B cell (primary cell): ENCODE data around the gene TNF. TPM values are rescaled to one million over a fixed set of nuclear protein-coding genes. Genes with fewer than 3 reads are reported as not detected.

Experiments
- ATAC-seq: fragments of 200-7000 bp; cut with Tn5 transposase; one replicate; pipeline ENCODE4 v1.10.0; 2021; ENCODE audit warnings: low read depth, mild to moderate bottlenecking, moderate number of reproducible peaks, moderate library complexity
- CTCF ChIA-PET: fragments of 350-600 bp; sonication (Branson Sonifier 250); formaldehyde crosslinking; loops from one replicate; lab custom pipeline; 2021; ENCODE audit warnings: antibody characterized with exemption, inconsistent platforms; lab: Charles Lee
- POLR2A ChIA-PET: fragments of 350-600 bp; sonication (Branson Sonifier 250); formaldehyde crosslinking; loops from one replicate; lab custom pipeline; 2021; ENCODE audit warnings: antibody characterized with exemption; lab: Charles Lee
- DNase-seq: peaks from one replicate; pipeline ENCODE4 v3.0.0; 2013
- H2AFZ ChIP-seq: 2 replicates; pipeline ENCODE4 v1.6.1; 2012; ENCODE audit warnings: mild to moderate bottlenecking, low read depth, low read length; ENCODE audit not compliant: insufficient read depth, poor library complexity, severe bottlenecking
- H3K27ac ChIP-seq, 2 donors: 1 replicate in 1 of 2; 2 replicates in 1 of 2; pipeline ENCODE4 v1.5.1; 2012 to 2013; ENCODE audit warnings: low read length in 2 of 2, mild to moderate bottlenecking in 2 of 2, moderate library complexity in 1 of 2
- H3K27me3 ChIP-seq, 4 experiments: fragments of 200-600 bp in 1 of 4; sonication (generic) in 1 of 4; replicated peaks in 1 of 4; 1 replicate in 2 of 4; 2 replicates in 2 of 4; pipeline versions ENCODE4 v1.6.1 to v1.7.0; 2013 to 2016; ENCODE audit warnings: low read length in 3 of 4, mild to moderate bottlenecking in 2 of 4, mixed read lengths in 1 of 4, moderate library complexity in 1 of 4; ENCODE audit not compliant: insufficient read depth in 4 of 4, control insufficient read depth in 3 of 4; ENCODE audit errors: control extremely low read depth in 1 of 4
- H3K36me3 ChIP-seq, 2 experiments: replicated peaks in 1 of 2; 1 replicate in 1 of 2; 2 replicates in 1 of 2; pipeline versions ENCODE4 v1.6.1 to v1.7.1; 2013; ENCODE audit warnings: low read length in 1 of 2; ENCODE audit not compliant: insufficient read depth in 2 of 2, control insufficient read depth in 1 of 2; ENCODE audit errors: control extremely low read depth in 1 of 2, extremely low read depth in 1 of 2
- H3K4me1 ChIP-seq, 2 donors: fragments of 200-600 bp in 1 of 2; sonication (generic) in 1 of 2; 1 replicate in 1 of 2; 2 replicates in 1 of 2; pipeline versions ENCODE4 v1.5.1 to v1.6.1; 2013 to 2017; ENCODE audit warnings: low read length in 2 of 2; ENCODE audit not compliant: control insufficient read depth in 2 of 2, insufficient read depth in 2 of 2
- H3K4me2 ChIP-seq: replicated peaks from 2 replicates; pipeline ENCODE3; 2012; ENCODE audit warnings: mild to moderate bottlenecking, low read depth, low read length; ENCODE audit not compliant: poor library complexity, severe bottlenecking
- H3K4me3 ChIP-seq, 5 experiments: fragments of 200-600 bp in 1 of 5; sonication (generic) in 1 of 5; 1 replicate in 3 of 5; 2 replicates in 2 of 5; pipeline versions ENCODE4 v1.5.1 to v1.7.0; 2011 to 2016; ENCODE audit warnings: low read length in 4 of 5, mild to moderate bottlenecking in 4 of 5, low read depth in 2 of 5, control low read depth in 1 of 5, moderate library complexity in 1 of 5; ENCODE audit not compliant: insufficient read depth in 1 of 5; ENCODE audit errors: control extremely low read depth in 1 of 5, extremely low read depth in 1 of 5
- H3K79me2 ChIP-seq: fragments of 200-600 bp; sonication (generic); one replicate; pipeline ENCODE4 v1.6.0; 2016; ENCODE audit warnings: low read length; ENCODE audit not compliant: control insufficient read depth, insufficient read depth
- H3K9ac ChIP-seq: fragments of 200-600 bp; sonication (generic); 2 replicates; pipeline ENCODE4 v1.6.1; 2017; ENCODE audit warnings: mild to moderate bottlenecking, low read length, moderate library complexity
- H3K9me3 ChIP-seq, 3 donors: one replicate each; pipeline versions ENCODE4 v1.6.1 to v1.7.1; 2013; ENCODE audit warnings: low read length in 2 of 3; ENCODE audit not compliant: control insufficient read depth in 2 of 3, insufficient read depth in 1 of 3; ENCODE audit errors: control extremely low read depth in 1 of 3
- H4K20me1 ChIP-seq: 2 replicates; pipeline ENCODE4 v1.6.0; 2012; ENCODE audit warnings: mild to moderate bottlenecking, low read length; ENCODE audit not compliant: insufficient read depth, control insufficient read depth, poor library complexity, severe bottlenecking
- H3K27ac Mint-ChIP-seq: one replicate; pipeline ENCODE4 v1.8.0; 2021; ENCODE audit warnings: mixed read lengths
- H3K27me3 Mint-ChIP-seq: one replicate; pipeline ENCODE4 v1.8.0; 2021; ENCODE audit warnings: mixed read lengths
- H3K4me1 Mint-ChIP-seq: one replicate; pipeline ENCODE4 v1.8.0; 2021; ENCODE audit warnings: mixed read lengths
- H3K4me3 Mint-ChIP-seq: one replicate; pipeline ENCODE4 v1.8.0; 2021; ENCODE audit warnings: mixed read lengths
- H3K9me3 Mint-ChIP-seq: one replicate; pipeline ENCODE4 v1.8.0; 2022; ENCODE audit warnings: mixed read lengths; ENCODE audit not compliant: insufficient read depth
- CTCF ChIP-seq: fragments of 200-600 bp; IDR thresholded peaks from one replicate; pipeline ENCODE4 v1.8.0; 2022; ENCODE audit warnings: antibody characterized with exemption, mild to moderate bottlenecking
- EZH2 ChIP-seq: IDR thresholded peaks from 2 replicates; pipeline ENCODE4 v1.6.1; 2012; ENCODE audit warnings: borderline replicate concordance, low read depth, mild to moderate bottlenecking, moderate library complexity, low read length; ENCODE audit not compliant: insufficient read depth, poor library complexity, severe bottlenecking
- WGBS: methylation state at CpG from one replicate; pipeline ENCODE4 v1.1.5; 2013; ENCODE audit warnings: missing lambda C conversion rate; ENCODE audit not compliant: insufficient coverage; 5-methylcytosine and 5-hydroxymethylcytosine counted together
- intact Hi-C: fragments of 100-400 bp; cut with micrococcal nuclease; formaldehyde crosslinking; loops from one replicate; pipeline ENCODE4 v1.10.0; 2022
- polyA plus RNA-seq: library from polyadenylated mRNA; depleted of rRNA; stranded (reverse); fragments of >200 nt; gene quantifications from 2 replicates; pipeline ENCODE4 v1.2.3, GENCODE V29; 2012
- total RNA-seq, 2 donors: library from RNA; stranded (reverse); fragments of 120-200 nt in 1 of 2; gene quantifications; 1 replicate in 1 of 2; 2 replicates in 1 of 2; pipeline versions ENCODE4 v1.2.3 to v1.2.4, GENCODE V29; 2013 to 2022

TNF gene
- total and polyA plus RNA-seq, 2 donors (not counting 1 experiment from before 2014, with no cell fraction given): 21.9 to 22.2 TPM

- Mint-ChIP-seq H3K4me1 (peaks cover 8% of the 10 kb centered on the region), H3K9me3 (no peaks in the 10 kb centered on the region), H3K27me3 (no peaks in the 10 kb centered on the region), H3K4me3 (no peak overlapping the region), H3K27ac (no peak overlapping the region)
- H3K9ac ChIP-seq: no peak overlapping the region
- intact Hi-C loops: no loop called here
- no peaks in the 10 kb centered on the region for H3K27me3 ChIP-seq
- peaks cover under 1 to 2% of the 10 kb centered on the region in 2 donors for H3K4me1 ChIP-seq
- ATAC-seq (no peak), DNase-seq (no peak)
- H3K27ac ChIP-seq: no peak overlapping the region
- TF ChIP-seq EZH2 (no peak), CTCF (no peak)
- no peaks in the 10 kb centered on the region for H3K9me3 ChIP-seq
- no peak overlapping the region for H3K4me3 ChIP-seq
- peaks cover 7 to 84% of the 10 kb centered on the region in 2 experiments for H3K36me3 ChIP-seq
- H3K79me2 ChIP-seq: peaks cover 10% of the 10 kb centered on the region
- H2AFZ ChIP-seq: no peak overlapping the region
- no peak overlapping the region for H3K4me2 ChIP-seq
- ChIA-PET CTCF (interaction anchor here (0.7 to 1.2 kb wide), 3 partner anchors 12 to 264 kb away, joined by 3 to 4 read pairs (median 3); no protein-coding TSS in a partner anchor), POLR2A (interaction anchor here (0.6 kb wide), 1 partner anchor 342 kb away, joined by 3 read pairs; no protein-coding TSS in a partner anchor)
- WGBS: 100% methylated on average over 2 of the region's 10 CpGs
- H4K20me1 ChIP-seq: peaks cover 30% of the 10 kb centered on the region
Measured at GRCh38 chr6:31626952-31627351, 51.6 kb downstream of the TNF start.

- Histone ChIP-seq H3K9me3 (no peaks in the 10 kb centered on the region), H3K4me1 (no peaks in the 10 kb centered on the region), H3K36me3 (peaks cover 7 to 90% of the 10 kb centered on the region in 2 experiments), H3K27me3 (no peaks in the 10 kb centered on the region), H3K79me2 (peaks cover 5% of the 10 kb centered on the region), H3K4me2 (no peak overlapping the region), H3K4me3 (no peak overlapping the region), H4K20me1 (peaks cover 38% of the 10 kb centered on the region), H3K27ac (no peak overlapping the region), H2AFZ (no peak overlapping the region), H3K9ac (no peak overlapping the region)
- Mint-ChIP-seq H3K4me1 (peaks cover under 1% of the 10 kb centered on the region), H3K9me3 (no peaks in the 10 kb centered on the region), H3K27me3 (no peaks in the 10 kb centered on the region), H3K4me3 (no peak overlapping the region), H3K27ac (no peak overlapping the region)
- CTCF ChIA-PET: interaction anchor here (1.1 to 1.2 kb wide), 2 partner anchors 76 to 263 kb away, joined by 3 read pairs; no protein-coding TSS in a partner anchor
- intact Hi-C loops: no loop called here
- 98% methylated on average over 18 of the region's 19 CpGs for WGBS
- TF ChIP-seq EZH2 (no peak), CTCF (no peak)
- no peak for DNase-seq
- POLR2A ChIA-PET: interaction anchor here (0.6 kb wide), 1 partner anchor 341 kb away, joined by 3 read pairs; no protein-coding TSS in a partner anchor
- no peak for ATAC-seq
Measured at GRCh38 chr6:31627690-31628287, 52.4 kb downstream of the TNF start.
